ENCODE results near the gene ST7L. TPM values are rescaled to one million over a fixed set of nuclear protein-coding genes. Genes with fewer than 3 reads are reported as not detected.

Gene ST7L
- total and polyA plus RNA-seq, 10 of the 15 experiments (the other 5 are each of a cell fraction or from before 2014, with no cell fraction given), result 3.6 to 13.7 (median 8.9) TPM

DNA sequence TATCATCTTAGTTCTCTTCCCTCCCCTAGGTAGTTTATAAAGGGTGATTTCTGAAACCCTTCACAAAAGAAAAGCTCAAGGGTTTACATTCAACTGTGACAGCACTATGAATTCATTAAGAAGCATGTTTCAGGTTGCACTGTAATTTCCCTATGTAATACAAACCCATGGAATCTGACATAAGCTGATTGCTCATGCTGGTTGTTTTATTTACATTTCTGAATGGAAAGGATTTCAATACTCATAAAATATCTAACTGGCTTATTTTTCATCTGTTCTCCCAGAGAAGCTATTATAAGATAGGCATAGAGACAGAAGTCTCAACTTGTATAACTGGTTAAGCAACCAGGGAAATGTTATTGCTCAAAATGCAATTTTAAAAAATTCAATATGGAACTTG, 89.6 kb downstream of the ST7L start:
- Histone ChIP-seq H3K27me3 (replicated peaks in 1 of 2; ENCODE audit: control insufficient read depth in 2 of 2, insufficient read depth in 2 of 2, low read length in 1 of 2) (no peaks in the 10 kb centered on the region), H3K79me2 (ENCODE audit: control insufficient read depth, insufficient read depth, low read length) (no peaks in the 10 kb centered on the region), H3K27ac (ENCODE audit: control insufficient read depth, insufficient read depth) (no peak overlapping the region), H4K20me1 (ENCODE audit: control insufficient read depth, insufficient read depth) (no peaks in the 10 kb centered on the region), H3K9me3 (replicated peaks; ENCODE audit: control insufficient read depth, insufficient read depth, low read length) (no peaks in the 10 kb centered on the region), H3K4me3 (no peak overlapping the region), H2AFZ (ENCODE audit: control insufficient read depth, low read depth, low read length) (no peak overlapping the region), H3K4me1 (ENCODE audit: control insufficient read depth, insufficient read depth, low read length) (no peaks in the 10 kb centered on the region), H3K4me2 (ENCODE audit: control insufficient read depth, insufficient read depth) (no peak overlapping the region), H3K36me3 (ENCODE audit: control insufficient read depth in 2 of 2, insufficient read depth in 2 of 2, low read length in 1 of 2) (no peaks in the 10 kb centered on the region), H3K9ac (ENCODE audit: control insufficient read depth, insufficient read depth, low read length) (no peak overlapping the region)
- TF ChIP-seq RAD51 (IDR thresholded peaks at IDR 0.05) (no peak), HDAC2 (IDR thresholded peaks at IDR 0.05) (no peak), RAD21 (IDR thresholded peaks at IDR 0.05; ENCODE audit: insufficient read depth, low read depth, low read length) (no peak), CBX5 (IDR thresholded peaks at IDR 0.05; ENCODE audit: low read depth) (no peak), CBFB (IDR thresholded peaks at IDR 0.05; ENCODE audit: low read depth) (no peak), NR2F1 (conservative IDR thresholded peaks at IDR 0.05) (no peak), ASH2L (IDR thresholded peaks at IDR 0.05; ENCODE audit: borderline replicate concordance, low read depth) (no peak), MEF2A (IDR thresholded peaks at IDR 0.05; ENCODE audit: insufficient read depth, low read depth, low read length) (no peak), STAT3 (IDR thresholded peaks at IDR 0.05; ENCODE audit: low read depth, low read length) (no peak), STAT1 (conservative IDR thresholded peaks at IDR 0.05) (no peak), SREBF1 (IDR thresholded peaks at IDR 0.05; ENCODE audit: low read length) (no peak), CREB1 (IDR thresholded peaks at IDR 0.05; ENCODE audit: low read depth) (no peak)
- TF ChIP-seq, protein P1, sequence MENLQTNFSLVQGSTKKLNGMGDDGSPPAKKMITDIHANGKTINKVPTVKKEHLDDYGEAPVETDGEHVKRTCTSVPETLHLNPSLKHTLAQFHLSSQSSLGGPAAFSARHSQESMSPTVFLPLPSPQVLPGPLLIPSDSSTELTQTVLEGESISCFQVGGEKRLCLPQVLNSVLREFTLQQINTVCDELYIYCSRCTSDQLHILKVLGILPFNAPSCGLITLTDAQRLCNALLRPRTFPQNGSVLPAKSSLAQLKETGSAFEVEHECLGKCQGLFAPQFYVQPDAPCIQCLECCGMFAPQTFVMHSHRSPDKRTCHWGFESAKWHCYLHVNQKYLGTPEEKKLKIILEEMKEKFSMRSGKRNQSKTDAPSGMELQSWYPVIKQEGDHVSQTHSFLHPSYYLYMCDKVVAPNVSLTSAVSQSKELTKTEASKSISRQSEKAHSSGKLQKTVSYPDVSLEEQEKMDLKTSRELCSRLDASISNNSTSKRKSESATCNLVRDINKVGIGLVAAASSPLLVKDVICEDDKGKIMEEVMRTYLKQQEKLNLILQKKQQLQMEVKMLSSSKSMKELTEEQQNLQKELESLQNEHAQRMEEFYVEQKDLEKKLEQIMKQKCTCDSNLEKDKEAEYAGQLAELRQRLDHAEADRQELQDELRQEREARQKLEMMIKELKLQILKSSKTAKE (IDR thresholded peaks at IDR 0.05; ENCODE audit: low read depth, poor library complexity, severe bottlenecking), result no peak
- TF ChIP-seq, protein P2, sequence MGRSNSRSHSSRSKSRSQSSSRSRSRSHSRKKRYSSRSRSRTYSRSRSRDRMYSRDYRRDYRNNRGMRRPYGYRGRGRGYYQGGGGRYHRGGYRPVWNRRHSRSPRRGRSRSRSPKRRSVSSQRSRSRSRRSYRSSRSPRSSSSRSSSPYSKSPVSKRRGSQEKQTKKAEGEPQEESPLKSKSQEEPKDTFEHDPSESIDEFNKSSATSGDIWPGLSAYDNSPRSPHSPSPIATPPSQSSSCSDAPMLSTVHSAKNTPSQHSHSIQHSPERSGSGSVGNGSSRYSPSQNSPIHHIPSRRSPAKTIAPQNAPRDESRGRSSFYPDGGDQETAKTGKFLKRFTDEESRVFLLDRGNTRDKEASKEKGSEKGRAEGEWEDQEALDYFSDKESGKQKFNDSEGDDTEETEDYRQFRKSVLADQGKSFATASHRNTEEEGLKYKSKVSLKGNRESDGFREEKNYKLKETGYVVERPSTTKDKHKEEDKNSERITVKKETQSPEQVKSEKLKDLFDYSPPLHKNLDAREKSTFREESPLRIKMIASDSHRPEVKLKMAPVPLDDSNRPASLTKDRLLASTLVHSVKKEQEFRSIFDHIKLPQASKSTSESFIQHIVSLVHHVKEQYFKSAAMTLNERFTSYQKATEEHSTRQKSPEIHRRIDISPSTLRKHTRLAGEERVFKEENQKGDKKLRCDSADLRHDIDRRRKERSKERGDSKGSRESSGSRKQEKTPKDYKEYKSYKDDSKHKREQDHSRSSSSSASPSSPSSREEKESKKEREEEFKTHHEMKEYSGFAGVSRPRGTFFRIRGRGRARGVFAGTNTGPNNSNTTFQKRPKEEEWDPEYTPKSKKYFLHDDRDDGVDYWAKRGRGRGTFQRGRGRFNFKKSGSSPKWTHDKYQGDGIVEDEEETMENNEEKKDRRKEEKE (IDR thresholded peaks at IDR 0.05), result no peak
- TF ChIP-seq, protein P3, sequence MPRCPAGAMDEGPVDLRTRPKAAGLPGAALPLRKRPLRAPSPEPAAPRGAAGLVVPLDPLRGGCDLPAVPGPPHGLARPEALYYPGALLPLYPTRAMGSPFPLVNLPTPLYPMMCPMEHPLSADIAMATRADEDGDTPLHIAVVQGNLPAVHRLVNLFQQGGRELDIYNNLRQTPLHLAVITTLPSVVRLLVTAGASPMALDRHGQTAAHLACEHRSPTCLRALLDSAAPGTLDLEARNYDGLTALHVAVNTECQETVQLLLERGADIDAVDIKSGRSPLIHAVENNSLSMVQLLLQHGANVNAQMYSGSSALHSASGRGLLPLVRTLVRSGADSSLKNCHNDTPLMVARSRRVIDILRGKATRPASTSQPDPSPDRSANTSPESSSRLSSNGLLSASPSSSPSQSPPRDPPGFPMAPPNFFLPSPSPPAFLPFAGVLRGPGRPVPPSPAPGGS (IDR thresholded peaks at IDR 0.05; ENCODE audit: borderline replicate concordance, insufficient read depth, low read depth, low read length, poor library complexity, severe bottlenecking), result no peak
- TF ChIP-seq, protein P4, sequence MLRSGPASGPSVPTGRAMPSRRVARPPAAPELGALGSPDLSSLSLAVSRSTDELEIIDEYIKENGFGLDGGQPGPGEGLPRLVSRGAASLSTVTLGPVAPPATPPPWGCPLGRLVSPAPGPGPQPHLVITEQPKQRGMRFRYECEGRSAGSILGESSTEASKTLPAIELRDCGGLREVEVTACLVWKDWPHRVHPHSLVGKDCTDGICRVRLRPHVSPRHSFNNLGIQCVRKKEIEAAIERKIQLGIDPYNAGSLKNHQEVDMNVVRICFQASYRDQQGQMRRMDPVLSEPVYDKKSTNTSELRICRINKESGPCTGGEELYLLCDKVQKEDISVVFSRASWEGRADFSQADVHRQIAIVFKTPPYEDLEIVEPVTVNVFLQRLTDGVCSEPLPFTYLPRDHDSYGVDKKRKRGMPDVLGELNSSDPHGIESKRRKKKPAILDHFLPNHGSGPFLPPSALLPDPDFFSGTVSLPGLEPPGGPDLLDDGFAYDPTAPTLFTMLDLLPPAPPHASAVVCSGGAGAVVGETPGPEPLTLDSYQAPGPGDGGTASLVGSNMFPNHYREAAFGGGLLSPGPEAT (IDR thresholded peaks at IDR 0.05; ENCODE audit: low read depth), result no peak
- ATAC-seq (no peak), DNase-seq (ENCODE audit: low read depth, low spot score) (no peak), FAIRE-seq (no peak)
- ChIA-PET POLR2A (interaction anchor here (0.7 to 0.9 kb wide), 2 partner anchors 10 to 317 kb away, joined by 5 to 8 read pairs; no protein-coding TSS in a partner anchor), RAD21 (ENCODE audit: unreplicated experiment) (interaction anchor here (0.6 kb wide), 1 partner anchor 350 kb away, joined by 3 read pairs; no protein-coding TSS in a partner anchor), CTCF (interaction anchor here (0.6 to 1.5 kb wide), 4 partner anchors 9 to 338 kb away, joined by 3 to 4 read pairs (median 3); no protein-coding TSS in a partner anchor), SMC1A (ENCODE audit: uncharacterized antibody, unreplicated experiment) (interaction anchor here (3.5 kb wide), 1 partner anchor 14 kb away, joined by 16 read pairs; no protein-coding TSS in a partner anchor)
- intact Hi-C loops (cut with micrococcal nuclease; ENCODE audit: unreplicated experiment) (no loop called here), in situ Hi-C loops (cut with MboI) (no loop called here)
- BruUV-seq (replicated peaks), result no TSS peak

All from GM12878 (cell line).